Chondrocyte (in vitro differentiated cells): ENCODE results near the gene RASSF5. TPM values are rescaled to one million over a fixed set of nuclear protein-coding genes. Genes with fewer than 3 reads are reported as not detected.

ENCODE experiments used
- DNase-seq: peaks from one replicate; pipeline ENCODE4 v3.0.0; 2021; ENCODE audit warnings: mixed read lengths, low spot score
- H3K27ac Mint-ChIP-seq: one replicate; pipeline ENCODE4 v1.8.0; 2021; ENCODE audit warnings: mild to moderate bottlenecking, moderate library complexity, mixed read lengths; ENCODE audit not compliant: unreplicated experiment
- H3K27me3 Mint-ChIP-seq: 2 replicates; pipeline ENCODE4 v1.8.0; 2021; ENCODE audit warnings: low read depth, mixed read lengths
- H3K36me3 Mint-ChIP-seq: 2 replicates; pipeline ENCODE4 v1.8.0; 2021; ENCODE audit warnings: low read depth, mixed read lengths
- H3K4me1 Mint-ChIP-seq: 2 replicates; pipeline ENCODE4 v1.8.0; 2021; ENCODE audit warnings: low read depth, mild to moderate bottlenecking, mixed read lengths
- H3K4me3 Mint-ChIP-seq: one replicate; pipeline ENCODE4 v1.8.0; 2021; ENCODE audit warnings: mild to moderate bottlenecking, moderate library complexity, mixed read lengths; ENCODE audit not compliant: unreplicated experiment
- H3K9me3 Mint-ChIP-seq: 2 replicates; pipeline ENCODE4 v1.8.0; 2021; ENCODE audit warnings: low read depth, mixed read lengths
- total RNA-seq: library from RNA; stranded (reverse); gene quantifications from 3 replicates; pipeline ENCODE4 v1.2.1, GENCODE V29; 2021
- TF ChIP-seq, protein P1 (sequence below): fragments of 200-600 bp; sonication (generic); IDR thresholded peaks from 2 replicates; pipeline ENCODE4 v1.5.0; 2021; ENCODE audit warnings: antibody characterized with exemption, mild to moderate bottlenecking, moderate library complexity

RASSF5 gene
- total RNA-seq, 1 donor from 2014 or later, result 0.27 TPM

DNA sequence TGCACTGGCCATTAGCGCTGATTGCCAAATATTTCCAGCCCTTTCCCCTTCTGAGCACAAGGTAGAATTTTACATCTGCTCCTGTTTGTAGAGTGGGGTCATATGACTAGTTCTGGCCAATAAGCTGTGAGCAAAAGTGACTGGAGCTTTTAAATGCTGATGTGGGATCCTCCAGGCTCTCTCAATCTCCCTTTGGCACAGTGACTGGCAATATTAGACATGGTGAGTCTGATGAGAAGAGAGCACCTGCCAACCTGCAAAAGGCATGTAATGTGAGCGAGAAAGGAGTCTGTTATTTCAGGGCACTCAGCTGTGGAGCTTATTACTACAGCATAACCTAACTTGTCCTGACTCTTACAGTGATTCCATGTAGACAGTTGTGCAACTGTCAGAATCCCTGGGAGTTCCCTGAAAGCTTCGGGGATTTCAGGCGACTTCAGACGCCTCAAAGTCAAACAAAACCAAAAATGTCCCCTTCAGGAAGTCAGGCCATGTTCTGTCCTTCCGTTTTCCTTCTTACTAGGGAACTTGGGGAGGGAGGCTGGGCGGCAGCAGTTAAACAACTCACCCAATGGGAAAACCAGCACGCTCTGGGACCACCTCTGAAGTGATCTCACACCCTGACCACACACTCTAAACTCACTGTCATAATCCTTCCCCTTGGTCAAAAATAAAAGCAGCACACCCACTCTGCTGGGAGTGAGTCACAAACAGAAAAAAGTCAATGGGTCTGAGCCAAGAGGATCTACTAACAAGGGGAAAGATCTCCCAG is 3.6 kb upstream of the RASSF5 start:
- Mint-ChIP-seq H3K27ac (peak overlapping the region; percentile 75), H3K36me3 (no peaks in the 10 kb centered on the region), H3K4me3 (no peak overlapping the region), H3K27me3 (peaks cover 16% of the 10 kb centered on the region), H3K9me3 (no peaks in the 10 kb centered on the region), H3K4me1 (peaks cover 46% of the 10 kb centered on the region)
- TF ChIP-seq, protein P1, sequence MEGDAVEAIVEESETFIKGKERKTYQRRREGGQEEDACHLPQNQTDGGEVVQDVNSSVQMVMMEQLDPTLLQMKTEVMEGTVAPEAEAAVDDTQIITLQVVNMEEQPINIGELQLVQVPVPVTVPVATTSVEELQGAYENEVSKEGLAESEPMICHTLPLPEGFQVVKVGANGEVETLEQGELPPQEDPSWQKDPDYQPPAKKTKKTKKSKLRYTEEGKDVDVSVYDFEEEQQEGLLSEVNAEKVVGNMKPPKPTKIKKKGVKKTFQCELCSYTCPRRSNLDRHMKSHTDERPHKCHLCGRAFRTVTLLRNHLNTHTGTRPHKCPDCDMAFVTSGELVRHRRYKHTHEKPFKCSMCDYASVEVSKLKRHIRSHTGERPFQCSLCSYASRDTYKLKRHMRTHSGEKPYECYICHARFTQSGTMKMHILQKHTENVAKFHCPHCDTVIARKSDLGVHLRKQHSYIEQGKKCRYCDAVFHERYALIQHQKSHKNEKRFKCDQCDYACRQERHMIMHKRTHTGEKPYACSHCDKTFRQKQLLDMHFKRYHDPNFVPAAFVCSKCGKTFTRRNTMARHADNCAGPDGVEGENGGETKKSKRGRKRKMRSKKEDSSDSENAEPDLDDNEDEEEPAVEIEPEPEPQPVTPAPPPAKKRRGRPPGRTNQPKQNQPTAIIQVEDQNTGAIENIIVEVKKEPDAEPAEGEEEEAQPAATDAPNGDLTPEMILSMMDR, result no peak
- DNase-seq, result no peak

DNA sequence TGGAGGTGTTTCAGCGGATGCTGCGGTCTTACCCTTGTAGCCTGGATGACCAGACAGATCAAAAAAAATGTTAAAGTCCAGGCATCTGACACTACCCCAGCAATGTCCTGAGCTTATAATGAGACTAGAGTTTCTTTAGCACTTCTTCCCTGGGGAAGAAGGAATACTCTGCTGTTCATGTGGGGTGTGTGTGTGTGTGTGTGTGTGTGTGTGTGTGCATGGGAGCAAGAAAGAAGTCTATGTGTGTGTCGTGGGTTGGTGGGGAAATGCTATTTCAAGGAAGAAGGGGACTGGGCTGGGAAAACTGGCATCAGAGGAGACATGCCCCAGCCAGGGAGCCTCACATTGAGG is 3.0 kb upstream of the RASSF5 start:
- no peak for DNase-seq
- TF ChIP-seq, protein P1, result no peak
- H3K9me3 Mint-ChIP-seq, result no peaks in the 10 kb centered on the region
- no peaks in the 10 kb centered on the region for H3K36me3 Mint-ChIP-seq
- H3K4me3 Mint-ChIP-seq, result no peak overlapping the region
- peaks cover 49% of the 10 kb centered on the region for H3K4me1 Mint-ChIP-seq
- H3K27me3 Mint-ChIP-seq, result peaks cover 20% of the 10 kb centered on the region
- no peak overlapping the region for H3K27ac Mint-ChIP-seq

DNA sequence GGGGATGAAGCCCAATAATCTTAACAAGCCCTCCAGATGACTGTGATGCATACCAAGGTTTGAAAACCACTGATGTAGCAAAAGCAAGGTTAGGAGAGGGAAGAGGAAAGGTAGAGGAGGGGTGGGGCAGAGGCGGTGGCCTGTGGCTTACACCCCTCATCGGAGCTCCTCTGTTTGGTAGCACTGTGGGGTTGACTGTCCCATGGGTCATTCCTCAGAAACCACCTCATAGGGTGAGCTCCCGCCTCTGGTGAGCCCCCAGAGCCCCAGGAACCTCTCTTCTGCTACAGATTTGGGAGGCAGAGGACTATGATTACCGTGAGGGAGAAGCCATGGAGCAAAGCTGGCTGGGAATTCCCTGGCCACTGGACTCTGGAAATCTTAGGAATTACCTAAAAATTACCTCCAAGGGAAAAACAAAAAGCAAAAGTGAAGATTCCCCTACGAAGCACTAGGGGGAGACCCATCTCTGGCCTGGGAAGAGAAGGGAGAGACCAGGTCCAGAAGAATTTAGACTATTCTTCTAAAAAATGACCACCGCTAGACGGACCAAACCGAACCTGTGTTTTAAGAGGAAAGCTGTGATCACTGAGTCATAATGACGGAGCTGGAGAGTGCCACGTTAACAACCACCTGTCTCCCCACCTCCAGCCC is 1.5 kb upstream of the RASSF5 start:
- Mint-ChIP-seq H3K36me3 (no peaks in the 10 kb centered on the region), H3K4me3 (peak overlapping the region; percentile 42), H3K27me3 (peaks cover 28% of the 10 kb centered on the region), H3K27ac (no peak overlapping the region), H3K4me1 (peaks cover 48% of the 10 kb centered on the region), H3K9me3 (no peaks in the 10 kb centered on the region)
- TF ChIP-seq, protein P1, result peak; percentile 78
- DNase-seq, result peak; percentile 25

DNA sequence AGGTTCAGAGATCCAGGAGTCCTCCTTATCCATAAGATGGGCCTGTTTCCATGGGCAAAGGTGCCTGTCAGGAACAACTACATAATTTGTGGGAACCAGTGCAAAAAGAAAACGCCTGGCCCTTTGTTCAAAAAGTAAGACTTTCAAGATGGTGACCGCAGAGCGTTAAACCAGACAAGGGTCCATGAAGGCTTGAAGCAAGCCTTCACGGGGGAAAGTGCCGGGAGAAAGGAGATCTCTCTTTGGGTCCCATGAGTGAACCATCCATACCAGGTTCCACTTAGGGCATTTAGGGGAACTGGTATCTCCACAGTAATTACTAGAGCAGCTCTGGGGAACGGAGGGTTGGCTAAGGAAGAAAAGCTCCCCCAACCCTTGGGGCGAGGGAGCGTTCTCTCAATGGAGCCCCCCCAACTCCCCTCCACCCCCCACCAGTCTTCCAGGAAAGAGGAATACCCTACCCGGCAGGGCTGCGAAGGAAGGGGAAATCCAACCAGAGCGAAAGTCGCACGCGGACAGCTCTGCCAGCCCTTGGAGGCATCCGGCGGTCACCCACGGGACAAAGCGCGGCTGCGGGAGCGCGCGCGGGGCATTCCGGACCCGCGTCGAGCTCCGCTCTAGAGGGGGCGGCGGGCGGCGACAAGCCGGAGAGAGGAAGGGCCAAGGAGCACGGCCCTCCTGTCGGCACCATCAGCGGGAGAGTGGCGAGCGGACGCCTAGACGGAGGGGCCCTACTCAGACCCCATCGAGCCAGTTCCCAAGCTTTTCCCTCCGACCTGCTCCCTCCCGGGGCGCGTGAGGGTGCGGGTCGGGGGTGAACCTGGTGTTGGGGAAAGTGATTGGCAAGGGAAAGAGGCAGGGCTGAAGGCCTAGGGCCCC is 687 bp upstream of the RASSF5 start:
- no peaks in the 10 kb centered on the region for H3K9me3 Mint-ChIP-seq
- DNase-seq, result peak; percentile 58
- H3K4me1 Mint-ChIP-seq, result peaks cover 41% of the 10 kb centered on the region
- peak overlapping the region; percentile 61 for H3K4me3 Mint-ChIP-seq
- no peak overlapping the region for H3K27ac Mint-ChIP-seq
- H3K36me3 Mint-ChIP-seq, result no peaks in the 10 kb centered on the region
- peaks cover 31% of the 10 kb centered on the region for H3K27me3 Mint-ChIP-seq
- TF ChIP-seq, protein P1, result no peak
